Cortex of kidney (tissue), 1 donor: ENCODE results near the gene ZNF264.
"Not testable (repeated sequence)": the region's sequence is repeated elsewhere in the genome, so short reads cannot be mapped to it uniquely, and the experiment has no call there.

Source experiments
- DNase-seq: peaks from one replicate; lab custom pipeline; 2025; lab: John Stamatoyannopoulos, UW

ZNF264 gene

DNA sequence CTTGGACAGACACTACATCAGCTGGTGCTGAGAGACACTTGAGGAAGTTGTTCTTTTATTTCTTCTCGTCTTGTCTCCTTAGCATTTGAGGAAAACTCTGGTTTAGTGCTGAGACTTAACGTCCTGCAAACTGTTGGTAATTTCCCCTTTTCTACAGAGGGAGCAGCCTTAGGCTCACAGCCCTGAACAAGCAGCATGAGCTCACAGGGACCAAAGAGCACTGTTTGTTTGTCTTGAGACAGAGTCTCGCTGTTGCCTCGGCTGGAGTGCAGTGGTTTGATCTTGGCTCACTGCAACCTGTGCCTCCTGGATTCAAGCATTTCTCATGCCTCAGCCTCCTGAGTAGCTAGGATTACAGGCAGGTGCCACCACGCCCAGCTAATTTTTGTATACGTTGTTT is 54.7 kb downstream of the ZNF264 start:
- DNase-seq = no peak

DNA sequence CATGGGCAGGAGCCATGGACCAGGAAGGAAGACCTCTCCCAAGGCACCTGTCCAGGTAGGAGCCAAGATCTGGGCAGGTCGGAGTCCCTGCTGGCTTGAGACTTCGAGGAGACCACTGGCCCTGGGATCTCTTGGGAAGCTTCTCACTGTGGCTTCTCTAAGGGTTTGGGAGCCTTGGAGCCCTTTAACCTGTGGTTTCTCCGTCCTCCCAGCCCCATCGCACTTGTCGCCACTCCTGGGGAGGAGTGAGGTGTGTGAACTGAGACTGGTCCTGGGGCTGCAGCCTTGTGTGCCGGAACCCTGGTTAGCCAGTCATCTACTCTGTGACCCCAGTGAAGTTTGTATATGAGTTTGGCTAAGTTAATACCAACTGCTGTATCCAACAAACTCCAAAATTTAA is 57.3 kb downstream of the ZNF264 start:
- DNase-seq = no peak

DNA sequence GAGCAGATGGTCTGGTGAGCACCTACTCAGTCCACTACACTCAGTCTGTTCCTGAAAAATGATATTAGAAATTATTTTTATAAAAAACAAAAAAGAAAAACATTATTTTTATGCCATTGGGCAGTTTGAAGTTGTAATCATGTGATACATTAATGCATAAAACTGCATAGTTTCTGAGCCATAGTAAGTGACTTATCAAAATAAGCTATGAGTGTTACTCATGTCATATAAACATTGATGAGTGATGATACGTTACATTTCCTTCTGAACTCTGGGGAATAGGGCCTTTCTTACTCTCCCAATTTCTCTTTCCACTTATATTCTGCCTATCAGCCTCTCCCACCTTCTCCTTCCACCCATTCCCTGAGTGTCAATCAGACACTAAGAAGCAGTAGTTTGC is 58.0 kb downstream of the ZNF264 start:
- DNase-seq = no peak

DNA sequence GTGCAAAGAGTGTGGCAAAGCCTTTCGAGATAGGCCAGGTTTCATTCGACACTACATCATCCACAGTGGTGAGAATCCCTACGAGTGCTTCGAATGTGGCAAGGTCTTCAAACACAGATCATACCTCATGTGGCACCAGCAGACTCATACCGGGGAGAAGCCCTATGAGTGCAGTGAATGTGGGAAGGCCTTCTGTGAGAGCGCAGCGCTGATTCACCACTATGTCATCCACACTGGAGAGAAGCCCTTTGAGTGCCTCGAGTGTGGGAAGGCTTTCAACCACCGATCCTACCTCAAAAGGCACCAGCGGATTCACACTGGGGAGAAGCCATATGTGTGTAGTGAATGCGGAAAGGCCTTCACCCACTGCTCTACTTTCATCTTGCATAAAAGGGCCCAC is 62.5 kb downstream of the ZNF264 start:
- DNase-seq = not testable (repeated sequence)

DNA sequence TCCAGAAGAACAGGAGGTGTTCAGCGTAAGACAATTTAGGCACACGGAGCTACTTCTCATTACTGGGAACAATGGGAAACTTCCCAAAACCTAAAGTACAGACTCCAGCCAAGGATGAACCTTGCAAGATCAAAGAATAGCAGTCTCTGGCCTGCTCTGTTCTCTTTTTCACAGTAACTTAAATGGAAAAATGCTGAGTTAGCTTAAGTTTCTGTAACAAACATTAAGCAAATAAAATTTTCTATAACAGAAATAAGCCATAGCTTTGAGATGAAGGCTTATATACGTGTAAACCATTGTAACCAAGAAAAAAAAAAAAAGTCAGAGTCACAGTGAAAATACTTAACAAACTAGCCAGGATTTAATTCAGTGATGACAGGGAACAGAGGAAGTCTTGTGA is 70.7 kb downstream of the ZNF264 start:
- DNase-seq = no peak

DNA sequence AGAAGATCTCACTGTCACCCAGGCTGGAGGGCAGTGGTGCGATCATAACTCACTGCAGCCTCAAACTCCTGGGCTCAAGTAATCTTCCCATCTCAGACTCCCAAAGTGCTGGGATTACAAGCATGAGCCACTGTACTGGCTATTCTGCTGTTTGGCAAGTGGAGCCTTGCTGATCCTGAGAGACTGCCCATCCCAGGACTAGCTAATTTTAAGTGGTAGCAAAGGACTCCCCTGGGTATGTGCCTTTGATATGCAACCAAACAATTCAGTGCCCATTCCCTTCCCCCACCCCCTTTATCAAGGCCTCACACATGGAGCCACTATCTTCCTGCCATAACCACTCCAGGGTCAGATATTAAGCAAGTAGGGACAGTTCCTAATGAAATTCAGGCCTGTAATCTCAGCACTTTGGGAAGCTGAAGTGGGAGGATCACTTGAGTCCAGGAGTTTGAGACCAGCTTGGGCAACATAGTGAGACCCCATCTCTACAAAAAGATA is 72.0 kb downstream of the ZNF264 start:
- no peak for DNase-seq

DNA sequence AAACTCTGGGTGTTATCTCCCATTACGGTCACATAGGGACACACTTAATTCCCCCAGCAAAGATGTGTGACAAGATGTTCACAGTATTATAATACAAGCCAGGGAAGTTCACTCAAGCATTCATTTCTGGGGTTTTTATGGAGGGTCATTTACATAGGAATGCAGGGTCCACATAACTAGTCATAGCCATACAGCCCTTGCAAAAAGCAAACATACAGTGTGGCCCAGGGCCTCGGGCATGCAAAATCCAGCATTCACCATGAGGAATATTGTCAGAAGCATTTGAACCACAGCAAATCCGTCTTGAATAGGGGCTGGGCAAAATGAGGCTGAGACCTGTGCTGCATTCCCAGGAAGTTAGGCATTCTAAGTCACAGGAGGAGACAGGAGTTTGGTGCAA is 76.0 kb downstream of the ZNF264 start:
- DNase-seq = no peak

DNA sequence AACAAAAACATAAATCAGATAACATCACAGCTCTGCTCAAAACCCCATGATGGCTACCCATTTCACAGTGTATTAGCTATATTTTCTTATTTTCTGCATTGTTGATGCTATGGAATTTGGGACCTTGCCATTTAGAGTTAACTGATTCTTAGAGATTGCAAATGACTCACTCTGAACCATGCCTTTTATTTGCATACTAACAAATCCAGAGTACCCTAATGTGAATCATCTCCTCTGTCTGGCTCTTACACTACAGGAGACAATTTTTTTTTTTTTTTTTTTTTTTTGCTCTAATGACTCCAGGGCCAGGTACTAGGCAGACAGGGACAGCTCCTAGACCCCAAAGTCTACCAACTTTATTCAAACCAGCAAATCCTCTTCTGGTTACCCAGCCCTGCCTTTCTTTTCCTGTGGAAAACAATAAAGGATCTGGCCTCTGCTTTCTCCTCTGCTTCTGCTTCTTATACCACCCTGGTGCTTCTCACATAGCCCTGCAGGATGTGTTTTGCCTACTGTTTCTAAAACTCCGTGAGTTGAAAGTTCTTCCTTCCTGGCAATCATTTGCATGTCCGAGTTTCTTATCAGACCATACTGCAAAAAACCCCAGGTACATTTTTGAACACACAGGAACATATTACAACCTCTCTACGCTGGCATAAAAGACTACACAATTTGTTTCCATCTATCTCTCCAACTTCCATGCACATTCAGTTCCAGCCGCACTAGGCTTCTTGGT is 78.4 kb downstream of the ZNF264 start:
- no peak for DNase-seq

DNA sequence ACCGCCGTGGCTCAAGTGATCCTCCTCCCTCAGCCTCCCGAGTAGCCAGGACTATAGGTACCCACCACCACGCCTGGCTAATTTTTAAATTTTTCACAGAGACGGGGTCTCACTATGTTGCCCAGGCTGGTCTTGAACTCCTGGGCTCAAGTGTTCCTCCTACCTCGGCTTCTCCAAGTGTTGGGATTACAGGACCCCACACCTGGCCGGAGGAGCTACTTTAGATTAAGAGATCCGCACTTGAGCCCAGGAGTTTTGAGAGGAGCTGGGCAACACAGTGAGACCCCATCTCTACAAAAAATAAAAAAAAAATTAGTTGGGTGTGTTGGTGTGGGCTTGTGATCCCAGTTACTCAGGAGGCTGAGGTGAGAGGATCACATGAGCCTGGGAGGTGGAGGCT is 80.0 kb downstream of the ZNF264 start:
- no peak for DNase-seq
